Measurements from ENCODE around the gene SLC12A5.

The SLC12A5 gene

GRCh38 chr20:46006964-46007363, 22.1 kb upstream of the SLC12A5 start:
- no peak for DNase-seq

- no peak for DNase-seq
Observed at GRCh38 chr20:46007671-46008070, 21.3 kb upstream of the SLC12A5 start.

- DNase-seq, result no peak
Observed at GRCh38 chr20:46009816-46010215, 19.2 kb upstream of the SLC12A5 start.

GRCh38 chr20:46010491-46011391, 18.3 kb upstream of the SLC12A5 start:
- peak; percentile 49 for DNase-seq

GRCh38 chr20:46011631-46012482, 17.2 kb upstream of the SLC12A5 start:
- peak; percentile 18 for DNase-seq

GRCh38 chr20:46012921-46013320, 16.1 kb upstream of the SLC12A5 start:
- no peak for DNase-seq

- no peak for DNase-seq
Observed at GRCh38 chr20:46013322-46013828, 15.6 kb upstream of the SLC12A5 start.

GRCh38 chr20:46013829-46014516, 15.0 kb upstream of the SLC12A5 start:
- peak; percentile 85 for DNase-seq

GRCh38 chr20:46014517-46015396, 14.3 kb upstream of the SLC12A5 start:
- DNase-seq, result no peak

- no peak for DNase-seq
Observed at GRCh38 chr20:46017272-46017671, 11.7 kb upstream of the SLC12A5 start.

GRCh38 chr20:46018112-46018511, 10.9 kb upstream of the SLC12A5 start:
- no peak for DNase-seq

GRCh38 chr20:46018611-46019010, 10.4 kb upstream of the SLC12A5 start:
- no peak for DNase-seq

GRCh38 chr20:46020555-46020954, 8.5 kb upstream of the SLC12A5 start:
- DNase-seq, result no peak

GRCh38 chr20:46021361-46022359, 7.4 kb upstream of the SLC12A5 start:
- DNase-seq, result peak; percentile 85

- peak; percentile 42 for DNase-seq
Observed at GRCh38 chr20:46022411-46023147, 6.4 kb upstream of the SLC12A5 start.

GRCh38 chr20:46023148-46023484, 5.9 kb upstream of the SLC12A5 start:
- DNase-seq, result peak; percentile 62

GRCh38 chr20:46023999-46024398, 5.0 kb upstream of the SLC12A5 start:
- DNase-seq, result no peak

GRCh38 chr20:46025376-46025783, 3.6 kb upstream of the SLC12A5 start:
- peak; percentile 40 for DNase-seq

- DNase-seq, result peak; percentile 50
Observed at GRCh38 chr20:46027245-46027853, 1.7 kb upstream of the SLC12A5 start.

Data from retina (tissue), 1 donor.